HEK293T (cell line): ENCODE data around the gene VPS18.

ENCODE experiments used
- BHLHE40 ChIP-seq: fragments of 450-650 bp; IDR thresholded peaks from 2 replicates; pipeline ENCODE4 v1.6.1; 2016; ENCODE audit warnings: mild to moderate bottlenecking, moderate library complexity, borderline replicate concordance
- FOXK2 ChIP-seq: fragments of 450-650 bp; IDR thresholded peaks from 2 replicates; pipeline ENCODE4 v1.6.1; 2016; ENCODE audit warnings: mild to moderate bottlenecking
- FOXM1 ChIP-seq: fragments of 450-650 bp; IDR thresholded peaks from 2 replicates; pipeline ENCODE4 v1.6.1; 2017; ENCODE audit warnings: mild to moderate bottlenecking, borderline replicate concordance
- L3MBTL2 ChIP-seq: fragments of 450-650 bp; conservative IDR thresholded peaks from 2 replicates; pipeline ENCODE4 v1.6.1; 2016; ENCODE audit warnings: mild to moderate bottlenecking
- SP1 ChIP-seq: fragments of 450-650 bp; IDR thresholded peaks from 2 replicates; pipeline ENCODE4 v1.6.1; 2017

DNA sequence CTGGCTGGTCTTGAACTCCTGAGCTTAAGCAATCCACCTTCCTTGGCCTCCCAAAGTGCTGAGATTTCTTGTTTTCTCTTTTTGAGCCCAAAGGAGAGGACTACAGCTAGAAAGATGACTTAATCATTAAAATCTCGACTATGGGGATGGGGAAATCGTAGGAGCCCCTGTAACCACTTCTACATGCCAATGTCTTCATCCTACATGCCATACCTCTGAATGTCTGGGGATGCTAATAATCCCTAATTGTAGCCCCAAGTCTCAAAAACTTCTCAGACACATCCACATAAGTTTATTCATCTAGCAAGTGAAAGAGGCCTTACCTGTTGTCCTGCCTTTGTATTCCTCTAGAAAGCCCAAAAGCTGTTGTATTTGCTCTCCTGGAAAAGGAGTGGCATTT, 16.6 kb upstream of the VPS18 start:
- TF ChIP-seq FOXK2 (no peak), FOXM1 (no peak), SP1 (no peak), L3MBTL2 (no peak), BHLHE40 (no peak)
